ENCODE data around the gene PDE6D.
A peak's percentile ranks its signal among the peaks of the same experiment; 100 is the strongest.

DNA sequence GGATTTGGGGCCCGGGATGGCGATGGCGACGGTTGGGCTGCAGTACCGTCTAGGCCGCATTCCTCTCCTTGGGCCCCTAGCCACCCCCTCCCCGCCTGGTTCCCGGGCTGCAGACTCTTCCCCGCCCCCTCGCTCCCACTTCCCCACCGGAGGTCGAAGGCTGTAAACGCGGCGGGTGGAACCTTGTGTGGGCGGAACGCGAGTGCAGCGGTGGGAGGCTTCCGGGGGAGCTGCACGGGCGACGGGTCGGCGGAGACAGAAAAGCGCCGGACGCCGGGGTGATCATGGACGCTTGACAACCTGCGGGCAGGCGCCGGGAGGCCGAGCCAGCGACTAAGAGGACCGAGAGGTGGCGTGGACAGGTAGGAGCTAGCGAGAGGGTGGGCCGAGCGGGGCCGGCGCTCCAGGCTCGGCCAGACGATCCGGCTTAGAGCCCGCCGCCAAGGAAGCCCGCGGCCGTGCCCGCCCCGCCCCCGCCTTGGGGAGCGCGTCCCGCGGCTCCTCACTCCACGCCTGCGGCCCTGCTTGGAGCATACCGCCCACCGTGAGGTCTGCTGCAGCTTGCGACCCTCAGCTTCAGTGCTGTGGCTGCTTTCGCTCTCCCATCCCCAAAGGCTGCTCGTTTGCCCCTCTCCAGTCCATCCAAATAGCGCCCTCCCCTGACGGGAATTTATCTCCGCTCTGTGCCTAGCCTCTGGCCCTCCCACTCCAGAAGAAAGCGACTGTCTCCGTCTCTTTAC, 5.3 kb upstream of the PDE6D start, which contains the start of gene COPS7B:
- peak; percentile 65; the same call in 1 of the 2 replicates for TF ChIP-seq ZBTB48 (tag by site-specific recombination; IDR thresholded peaks at IDR 0.05)
- TF ChIP-seq, protein P1, sequence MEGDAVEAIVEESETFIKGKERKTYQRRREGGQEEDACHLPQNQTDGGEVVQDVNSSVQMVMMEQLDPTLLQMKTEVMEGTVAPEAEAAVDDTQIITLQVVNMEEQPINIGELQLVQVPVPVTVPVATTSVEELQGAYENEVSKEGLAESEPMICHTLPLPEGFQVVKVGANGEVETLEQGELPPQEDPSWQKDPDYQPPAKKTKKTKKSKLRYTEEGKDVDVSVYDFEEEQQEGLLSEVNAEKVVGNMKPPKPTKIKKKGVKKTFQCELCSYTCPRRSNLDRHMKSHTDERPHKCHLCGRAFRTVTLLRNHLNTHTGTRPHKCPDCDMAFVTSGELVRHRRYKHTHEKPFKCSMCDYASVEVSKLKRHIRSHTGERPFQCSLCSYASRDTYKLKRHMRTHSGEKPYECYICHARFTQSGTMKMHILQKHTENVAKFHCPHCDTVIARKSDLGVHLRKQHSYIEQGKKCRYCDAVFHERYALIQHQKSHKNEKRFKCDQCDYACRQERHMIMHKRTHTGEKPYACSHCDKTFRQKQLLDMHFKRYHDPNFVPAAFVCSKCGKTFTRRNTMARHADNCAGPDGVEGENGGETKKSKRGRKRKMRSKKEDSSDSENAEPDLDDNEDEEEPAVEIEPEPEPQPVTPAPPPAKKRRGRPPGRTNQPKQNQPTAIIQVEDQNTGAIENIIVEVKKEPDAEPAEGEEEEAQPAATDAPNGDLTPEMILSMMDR (tag by site-specific recombination; IDR thresholded peaks at IDR 0.05), result peak; percentile 88
- TF ChIP-seq SP2 (tag by site-specific recombination; IDR thresholded peaks at IDR 0.05), result peak; percentile 84
- TF ChIP-seq BCL11A (tag by site-specific recombination; IDR thresholded peaks at IDR 0.05; ENCODE audit: low read depth), result no peak
- no peak for TF ChIP-seq ZNF747 (tag by site-specific recombination; IDR thresholded peaks at IDR 0.05)
- TF ChIP-seq, protein P2, sequence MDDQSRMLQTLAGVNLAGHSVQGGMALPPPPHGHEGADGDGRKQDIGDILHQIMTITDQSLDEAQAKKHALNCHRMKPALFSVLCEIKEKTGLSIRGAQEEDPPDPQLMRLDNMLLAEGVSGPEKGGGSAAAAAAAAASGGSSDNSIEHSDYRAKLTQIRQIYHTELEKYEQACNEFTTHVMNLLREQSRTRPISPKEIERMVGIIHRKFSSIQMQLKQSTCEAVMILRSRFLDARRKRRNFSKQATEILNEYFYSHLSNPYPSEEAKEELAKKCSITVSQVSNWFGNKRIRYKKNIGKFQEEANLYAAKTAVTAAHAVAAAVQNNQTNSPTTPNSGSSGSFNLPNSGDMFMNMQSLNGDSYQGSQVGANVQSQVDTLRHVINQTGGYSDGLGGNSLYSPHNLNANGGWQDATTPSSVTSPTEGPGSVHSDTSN (CRISPR knock-in tag; IDR thresholded peaks at IDR 0.05), result peak; percentile 93
- TF ChIP-seq, protein P3, sequence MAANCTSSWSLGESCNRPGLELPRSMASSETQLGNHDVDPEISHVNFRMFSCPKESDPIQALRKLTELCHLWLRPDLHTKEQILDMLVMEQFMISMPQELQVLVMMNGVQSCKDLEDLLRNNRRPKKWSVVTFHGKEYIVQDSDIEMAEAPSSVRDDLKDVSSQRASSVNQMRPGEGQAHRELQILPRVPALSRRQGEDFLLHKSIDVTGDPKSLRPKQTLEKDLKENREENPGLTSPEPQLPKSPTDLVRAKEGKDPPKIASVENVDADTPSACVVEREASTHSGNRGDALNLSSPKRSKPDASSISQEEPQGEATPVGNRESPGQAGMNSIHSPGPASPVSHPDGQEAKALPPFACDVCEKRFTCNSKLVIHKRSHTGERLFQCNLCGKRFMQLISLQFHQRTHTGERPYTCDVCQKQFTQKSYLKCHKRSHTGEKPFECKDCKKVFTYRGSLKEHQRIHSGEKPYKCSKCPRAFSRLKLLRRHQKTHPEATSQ (tag by site-specific recombination; IDR thresholded peaks at IDR 0.05), result peak; percentile 95
- no peak for TF ChIP-seq ZNF792 (tag by site-specific recombination; IDR thresholded peaks at IDR 0.05)
- peak; percentile 96 for TF ChIP-seq KLF16 (tag by site-specific recombination; IDR thresholded peaks at IDR 0.05)
- peak; percentile 63 for TF ChIP-seq SCRT2 (tag by site-specific recombination; IDR thresholded peaks at IDR 0.05)

Measured in HEK293 (cell line).